AG09319 (cell line): Measurements from ENCODE around the gene ATRNL1.

ENCODE experiments used
- DNase-seq: peaks from one replicate; pipeline ENCODE4 v3.0.0-alpha.2; 2010; ENCODE audit warnings: low read depth; ENCODE audit errors: extremely low read depth
- CTCF ChIP-seq: IDR thresholded peaks from 2 replicates; pipeline ENCODE4 v1.5.1; 2011; ENCODE audit warnings: low read depth, mild to moderate bottlenecking, inconsistent platforms, low read length, moderate library complexity

Gene ATRNL1

GRCh38 chr10:115974351-115974750, 881.2 kb downstream of the ATRNL1 start:
- TF ChIP-seq CTCF: no peak
- no peak for DNase-seq

DNA sequence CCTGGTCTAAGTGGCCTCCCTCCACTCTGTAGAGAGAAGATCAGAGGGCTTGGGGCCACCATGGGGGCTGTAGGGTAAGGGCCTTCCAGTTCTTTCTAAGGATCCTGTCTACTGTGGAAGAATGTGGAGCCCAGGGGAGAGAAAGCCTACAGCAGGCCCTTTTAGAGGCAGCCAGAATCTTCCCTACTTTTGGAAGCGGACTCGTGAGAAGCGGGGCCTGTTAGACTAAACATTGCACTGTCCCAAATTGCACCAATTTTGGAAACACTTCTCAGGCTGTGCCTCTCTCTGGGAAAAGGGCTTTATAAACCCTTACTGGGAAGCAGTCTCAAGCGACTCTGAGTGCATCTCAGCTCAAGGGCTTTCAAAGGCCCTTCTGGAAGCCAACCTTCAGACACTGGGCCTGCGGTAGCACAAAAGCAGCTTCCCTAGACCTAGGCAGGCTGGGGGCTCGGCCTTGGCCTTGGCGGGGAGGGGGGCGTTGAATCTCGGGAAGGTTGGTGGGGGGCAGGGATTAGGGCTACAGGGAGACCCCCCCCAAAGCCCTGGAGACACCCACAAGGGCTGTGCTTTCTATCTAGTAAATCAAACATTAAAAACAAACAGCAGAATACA, 881.8 kb downstream of the ATRNL1 start:
- DNase-seq: no peak
- TF ChIP-seq CTCF: no peak

DNA sequence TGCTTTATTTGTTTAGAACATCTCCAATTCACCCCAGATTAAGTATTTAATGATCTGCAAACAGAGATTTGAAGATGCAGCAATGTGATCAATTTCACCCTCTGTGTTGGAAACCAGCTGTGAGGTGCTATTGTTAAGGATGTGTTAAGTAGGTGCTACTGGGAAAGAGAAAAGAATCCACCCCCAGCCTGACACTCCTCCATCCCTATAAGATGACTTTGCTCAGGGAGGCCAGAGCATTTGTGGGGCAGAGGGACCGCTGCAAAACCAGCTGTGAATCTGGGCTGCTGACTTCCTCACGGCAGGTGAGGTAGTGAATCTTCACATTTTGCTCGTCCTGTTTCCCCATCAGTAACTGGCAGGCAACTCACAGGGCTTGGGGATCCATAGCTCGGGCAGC, 882.3 kb downstream of the ATRNL1 start:
- DNase-seq: no peak
- TF ChIP-seq CTCF: no peak

DNA sequence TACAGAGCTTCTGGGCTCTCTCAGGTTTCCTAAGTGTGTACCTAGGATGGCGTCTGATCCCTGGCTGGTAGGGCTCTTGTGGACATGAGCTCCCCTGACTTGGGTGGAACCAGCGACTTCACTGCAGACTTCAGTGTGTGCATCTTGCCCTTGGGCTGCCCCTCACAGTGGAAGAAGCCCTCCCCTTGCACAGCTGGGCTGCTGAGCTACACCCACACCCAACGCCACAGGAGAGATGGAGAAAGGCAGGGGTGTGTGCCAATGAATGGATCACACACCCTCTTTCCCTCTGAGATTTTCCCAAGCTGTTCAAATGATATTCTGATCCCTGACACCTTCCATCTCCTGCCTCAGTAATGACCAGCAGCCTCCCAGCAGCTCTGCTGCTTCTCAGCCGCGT, 883.2 kb downstream of the ATRNL1 start:
- DNase-seq: no peak
- TF ChIP-seq CTCF: no peak

GRCh38 chr10:115977855-115978254, 884.7 kb downstream of the ATRNL1 start:
- DNase-seq: no peak
- no peak for TF ChIP-seq CTCF

DNA sequence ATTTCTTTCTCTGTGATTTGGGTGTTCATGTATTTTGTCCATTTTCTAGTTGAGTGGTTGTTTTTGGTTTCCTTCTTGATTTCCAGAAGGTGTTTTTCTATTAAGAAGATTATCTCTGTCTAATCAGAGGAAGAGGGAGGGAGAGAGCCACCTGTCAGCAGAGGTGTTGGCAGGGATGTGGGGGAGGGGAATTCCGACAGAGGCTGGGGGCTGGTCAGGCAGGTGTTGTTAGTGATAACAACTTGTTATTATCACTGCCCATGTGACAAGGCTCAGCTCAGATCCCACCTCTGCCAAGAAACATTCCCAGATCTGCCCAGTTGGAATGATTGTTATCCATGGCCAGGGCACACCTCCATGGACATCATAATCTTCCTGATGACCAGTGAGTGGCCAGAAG, 886.4 kb downstream of the ATRNL1 start:
- no peak for DNase-seq
- TF ChIP-seq CTCF: no peak

- DNase-seq: no peak
- TF ChIP-seq CTCF: no peak
Measured at GRCh38 chr10:115980470-115980869, 887.3 kb downstream of the ATRNL1 start.
